Psoas muscle (tissue), 8 donors: ENCODE results near the gene SIL1. TPM values are rescaled to one million over a fixed set of nuclear protein-coding genes. Genes with fewer than 3 reads are reported as not detected.
"Not testable (repeated sequence)": the region's sequence is repeated elsewhere in the genome, so short reads cannot be mapped to it uniquely, and the experiment has no call there.

Source experiments
- ATAC-seq, 4 donors: fragments of 200-7000 bp; cut with Tn5 transposase; one replicate each; pipeline ENCODE4 v1.9.1; 2020; ENCODE audit warnings: moderate library complexity in 3 of 4, mild to moderate bottlenecking in 2 of 4
- DNase-seq, 2 donors: peaks; one replicate each; pipeline ENCODE4 v3.0.0-alpha.2; 2020
- H3K27ac ChIP-seq: fragments of 200-600 bp; one replicate; pipeline ENCODE4 v1.8.0; 2022
- H3K27me3 ChIP-seq, 3 donors: fragments of 200-600 bp in 1 of 3; one replicate each; pipeline versions ENCODE4 v1.6.1 to v1.8.0; 2013 to 2022; ENCODE audit warnings: low read length in 2 of 3, mild to moderate bottlenecking in 2 of 3, moderate library complexity in 1 of 3; ENCODE audit not compliant: insufficient read depth in 3 of 3
- H3K36me3 ChIP-seq, 2 donors: fragments of 200-600 bp in 1 of 2; one replicate each; pipeline versions ENCODE4 v1.6.1 to v1.8.0; 2013 to 2022; ENCODE audit warnings: low read depth in 1 of 2, mild to moderate bottlenecking in 1 of 2, moderate library complexity in 1 of 2; ENCODE audit not compliant: insufficient read depth in 1 of 2
- H3K4me1 ChIP-seq: fragments of 200-600 bp; one replicate; pipeline ENCODE4 v1.8.0; 2022
- H3K4me3 ChIP-seq: fragments of 200-600 bp; one replicate; pipeline ENCODE4 v1.8.0; 2022; ENCODE audit warnings: mild to moderate bottlenecking
- H3K9me3 ChIP-seq: fragments of 200-600 bp; one replicate; pipeline ENCODE4 v1.8.0; 2022
- WGBS, 3 donors: extraction: QIAGEN DNeasy Blood & Tissue Kit; methylation state at CpG; one replicate each; pipeline versions ENCODE4 v1.1.6 to v1.1.7; 2013; 5-methylcytosine and 5-hydroxymethylcytosine counted together
- intact Hi-C, 2 donors: fragments of 100-400 bp; cut with DNase I; formaldehyde crosslinking; loops; one replicate each; pipeline versions ENCODE4 v1.11.0 to v1.14.2; 2022
- polyA plus RNA-seq, 3 donors: library from polyadenylated mRNA; stranded (reverse); fragments of 200-250 nt; gene quantifications; one replicate each; pipeline ENCODE4 v1.2.3, GENCODE V29; 2013
- total RNA-seq, 4 donors: library from RNA; stranded (reverse); fragmentation: NEBNext Ultra II Directional in 2 of 4; extraction: Animal tissue kit (Norgen Biotek cat#: 25700) in 2 of 4; gene quantifications; one replicate each; pipeline versions ENCODE4 v1.2.1 to v1.2.4, GENCODE V29; 2021 to 2023
- TF ChIP-seq, protein P1 (sequence below): fragments of 200-600 bp; IDR thresholded peaks from one replicate; pipeline ENCODE4 v1.8.0; 2022; ENCODE audit warnings: antibody characterized with exemption
- donor health status: healthy with polysubstance abuse.
- donor health status: DM: no; HTN: no; CAD: no; lungs with moderate emphysema.
- donor health status: Bipolar disorder and iron deficiency.
- donor health status: healthy.
- donor health status: DM: yes; HTN: yes; CAD: no.
- donor health status: DM: no; HTN: no; CAD: no.
- donor health status: DM: no; HTN: no; CAD: no.
- donor health status: DM: yes; HTN: yes; CAD: no.

SIL1 gene
- total and polyA plus RNA-seq, 7 donors: 27.1 to 52.9 (median 41.0) TPM

- ATAC-seq (no peak), DNase-seq (no peak)
- intact Hi-C loops: no loop called here
- Histone ChIP-seq H3K4me3 (no peak overlapping the region), H3K36me3 (no peaks in the 10 kb centered on the region), H3K9me3 (no peaks in the 10 kb centered on the region), H3K4me1 (no peaks in the 10 kb centered on the region), H3K27me3 (no peaks in the 10 kb centered on the region), H3K27ac (no peak overlapping the region)
- 97 to 100% (median 99%) methylated on average over 1 of the region's 1 CpG for WGBS, 3 donors
- TF ChIP-seq, protein P1, sequence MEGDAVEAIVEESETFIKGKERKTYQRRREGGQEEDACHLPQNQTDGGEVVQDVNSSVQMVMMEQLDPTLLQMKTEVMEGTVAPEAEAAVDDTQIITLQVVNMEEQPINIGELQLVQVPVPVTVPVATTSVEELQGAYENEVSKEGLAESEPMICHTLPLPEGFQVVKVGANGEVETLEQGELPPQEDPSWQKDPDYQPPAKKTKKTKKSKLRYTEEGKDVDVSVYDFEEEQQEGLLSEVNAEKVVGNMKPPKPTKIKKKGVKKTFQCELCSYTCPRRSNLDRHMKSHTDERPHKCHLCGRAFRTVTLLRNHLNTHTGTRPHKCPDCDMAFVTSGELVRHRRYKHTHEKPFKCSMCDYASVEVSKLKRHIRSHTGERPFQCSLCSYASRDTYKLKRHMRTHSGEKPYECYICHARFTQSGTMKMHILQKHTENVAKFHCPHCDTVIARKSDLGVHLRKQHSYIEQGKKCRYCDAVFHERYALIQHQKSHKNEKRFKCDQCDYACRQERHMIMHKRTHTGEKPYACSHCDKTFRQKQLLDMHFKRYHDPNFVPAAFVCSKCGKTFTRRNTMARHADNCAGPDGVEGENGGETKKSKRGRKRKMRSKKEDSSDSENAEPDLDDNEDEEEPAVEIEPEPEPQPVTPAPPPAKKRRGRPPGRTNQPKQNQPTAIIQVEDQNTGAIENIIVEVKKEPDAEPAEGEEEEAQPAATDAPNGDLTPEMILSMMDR: no peak
Measured at GRCh38 chr5:139171779-139172404, 26.3 kb downstream of the SIL1 start.

DNA sequence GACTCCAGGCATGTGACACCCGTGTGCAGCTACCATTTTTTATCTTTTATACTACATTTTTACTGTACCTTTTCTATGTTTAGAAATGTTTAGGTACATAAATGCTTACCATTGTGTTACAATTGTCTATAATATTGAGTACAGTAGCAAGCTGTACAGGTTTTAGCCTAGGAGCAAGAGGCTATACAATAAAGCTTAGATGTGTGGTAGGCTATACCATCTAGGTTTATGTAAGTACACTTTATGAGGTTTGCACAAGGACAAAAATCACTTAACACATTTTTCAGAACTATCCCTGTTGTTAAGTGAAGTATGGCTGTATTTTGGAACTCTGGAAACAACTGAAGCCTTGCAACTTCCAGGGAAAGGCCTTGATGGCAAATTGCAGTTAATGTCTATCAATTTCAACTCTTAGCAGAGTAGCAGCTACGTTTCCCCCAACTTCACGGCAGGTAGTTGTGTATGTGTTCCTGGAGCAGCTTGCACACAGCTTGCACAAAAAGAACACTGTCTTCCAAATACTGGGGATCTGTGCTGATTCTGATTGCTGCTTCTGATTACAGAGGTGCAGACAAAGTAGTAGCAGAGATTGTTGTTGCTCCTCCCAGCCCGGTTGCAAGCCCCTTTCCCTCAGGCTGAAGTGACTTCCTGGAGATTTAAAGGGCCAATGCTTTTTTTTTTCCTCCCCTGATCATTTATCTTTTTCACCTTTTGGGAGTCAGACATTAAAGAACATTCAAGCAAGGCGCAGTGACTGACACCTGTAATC is 30.0 kb downstream of the SIL1 start:
- Histone ChIP-seq H3K36me3 (no peaks in the 10 kb centered on the region), H3K4me3 (no peak overlapping the region), H3K4me1 (no peaks in the 10 kb centered on the region), H3K27me3 (no peaks in the 10 kb centered on the region), H3K9me3 (no peaks in the 10 kb centered on the region), H3K27ac (no peak overlapping the region)
- intact Hi-C loops: no loop called here
- WGBS, 3 donors: 73 to 82% (median 75%) methylated on average over 5 of the region's 5 CpGs
- ATAC-seq: no peak
- DNase-seq: no peak
- TF ChIP-seq, protein P1: no peak

- H3K27ac ChIP-seq: no peak overlapping the region
- no peak overlapping the region for H3K4me3 ChIP-seq
- WGBS, 3 donors: 93 to 98% (median 94%) methylated on average over 2 of the region's 2 CpGs
- H3K4me1 ChIP-seq: no peaks in the 10 kb centered on the region
- H3K36me3 ChIP-seq: no peaks in the 10 kb centered on the region
- no peaks in the 10 kb centered on the region for H3K9me3 ChIP-seq
- H3K27me3 ChIP-seq: no peaks in the 10 kb centered on the region
- ATAC-seq (no peak), DNase-seq (no peak)
- TF ChIP-seq, protein P1: no peak
- intact Hi-C loops: no loop called here
Measured at GRCh38 chr5:139167533-139167932, 30.6 kb downstream of the SIL1 start.

DNA sequence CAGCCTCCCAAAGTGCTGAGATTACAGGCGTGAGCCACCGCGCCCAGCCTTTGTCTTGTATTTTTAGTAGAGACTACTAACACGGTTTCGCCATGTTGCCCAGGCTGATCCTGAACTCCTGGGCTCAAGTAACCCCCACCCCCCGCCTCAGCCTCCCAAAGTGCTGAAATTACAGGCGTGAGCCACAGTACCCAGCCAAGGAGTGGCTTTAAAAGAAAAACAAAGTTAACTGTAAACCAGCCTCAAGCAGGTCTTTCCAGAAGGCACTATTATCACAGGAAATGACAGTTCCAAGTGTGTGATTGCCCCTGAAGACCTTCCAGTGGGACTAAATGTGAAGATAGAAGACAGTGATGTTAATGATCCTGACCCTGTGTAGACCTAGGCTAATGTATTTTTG is 31.1 kb downstream of the SIL1 start:
- Histone ChIP-seq H3K36me3 (no peaks in the 10 kb centered on the region), H3K4me1 (no peaks in the 10 kb centered on the region), H3K9me3 (no peaks in the 10 kb centered on the region), H3K27me3 (no peaks in the 10 kb centered on the region), H3K27ac (no peak overlapping the region), H3K4me3 (no peak overlapping the region)
- DNase-seq: no peak
- ATAC-seq: no peak
- intact Hi-C loops: no loop called here
- WGBS, 3 donors: 93 to 94% (median 94%) methylated on average over 7 of the region's 7 CpGs
- TF ChIP-seq, protein P1: no peak

DNA sequence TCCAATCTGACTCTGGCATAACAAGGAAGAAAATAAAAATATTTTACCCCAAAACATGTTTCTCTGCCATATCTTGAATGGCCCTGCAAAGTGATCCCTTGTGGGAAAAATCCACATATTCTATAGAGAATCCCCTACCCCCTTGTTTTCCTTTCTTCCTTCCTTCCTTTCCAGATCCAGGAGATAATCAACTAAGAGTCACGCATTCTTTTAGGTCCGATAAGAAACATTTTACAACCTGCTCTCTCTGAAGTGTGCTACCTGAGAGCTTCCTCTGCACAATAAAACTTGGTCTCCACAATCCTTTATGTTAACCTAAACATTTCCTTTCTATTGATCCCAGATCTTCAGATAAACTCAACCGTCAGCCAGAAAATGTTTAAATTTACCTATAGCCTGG is 33.3 kb downstream of the SIL1 start:
- H3K4me3 ChIP-seq, H3K27me3 ChIP-seq, H3K9me3 ChIP-seq, ATAC-seq, H3K27ac ChIP-seq, DNase-seq, intact Hi-C loops, H3K4me1 ChIP-seq, H3K36me3 ChIP-seq: not testable (repeated sequence)
- 84 to 95% (median 88%) methylated on average over 3 of the region's 3 CpGs for WGBS, 3 donors
